ENCODE data around the gene PLA2G4E. TPM values are rescaled to one million over a fixed set of nuclear protein-coding genes. Genes with fewer than 3 reads are reported as not detected.

Gene PLA2G4E
- total RNA-seq, 1 experiment from 2014 or later = not detected

GRCh38 chr15:41971089-41971894, 49.5 kb downstream of the PLA2G4E start:
- H3K79me2 ChIP-seq (ENCODE audit: low read length) = peaks cover 60% of the 10 kb centered on the region
- ATAC-seq (peak; percentile 64), DNase-seq (peak; percentile 82)
- POLR2A ChIA-PET (ENCODE audit: unreplicated experiment) = interaction anchor here (0.6 to 2.2 kb wide), 7 partner anchors 27 to 99 kb away, joined by 3 to 20 read pairs (median 5); no protein-coding TSS in a partner anchor
- peaks cover 5% of the 10 kb centered on the region; the same call in 1 of the 2 replicates for H3K36me3 ChIP-seq (ENCODE audit: low read depth, low read length)
- H3K4me3 ChIP-seq (ENCODE audit: low read length) = peak overlapping the region; percentile 87
- BruUV-seq (replicated peaks) = TSS peak; percentile 55
- H2AFZ ChIP-seq (ENCODE audit: low read length) = no peak overlapping the region
- H3K27me3 ChIP-seq (ENCODE audit: low read length) = no peaks in the 10 kb centered on the region
- peak overlapping the region; percentile 85 for H3K4me2 ChIP-seq (ENCODE audit: low read length)
- peak overlapping the region; percentile 93 for H3K9ac ChIP-seq (ENCODE audit: low read length)
- H3K4me1 ChIP-seq (ENCODE audit: insufficient read depth, low read length) = peaks cover 35% of the 10 kb centered on the region
- H3K9me2 ChIP-seq (replicated peaks; ENCODE audit: low read length) = no peaks in the 10 kb centered on the region
- H3K9me3 ChIP-seq (ENCODE audit: low read length) = no peaks in the 10 kb centered on the region
- peaks cover 44% of the 10 kb centered on the region for H4K20me1 ChIP-seq (ENCODE audit: low read length)
- no peak for TF ChIP-seq EZH2 (IDR thresholded peaks at IDR 0.05; ENCODE audit: low read length, unreplicated experiment)
- TF ChIP-seq EZH2phosphoT487 (IDR thresholded peaks at IDR 0.05; ENCODE audit: borderline replicate concordance, low read length) = no peak
- TF ChIP-seq, protein P1, sequence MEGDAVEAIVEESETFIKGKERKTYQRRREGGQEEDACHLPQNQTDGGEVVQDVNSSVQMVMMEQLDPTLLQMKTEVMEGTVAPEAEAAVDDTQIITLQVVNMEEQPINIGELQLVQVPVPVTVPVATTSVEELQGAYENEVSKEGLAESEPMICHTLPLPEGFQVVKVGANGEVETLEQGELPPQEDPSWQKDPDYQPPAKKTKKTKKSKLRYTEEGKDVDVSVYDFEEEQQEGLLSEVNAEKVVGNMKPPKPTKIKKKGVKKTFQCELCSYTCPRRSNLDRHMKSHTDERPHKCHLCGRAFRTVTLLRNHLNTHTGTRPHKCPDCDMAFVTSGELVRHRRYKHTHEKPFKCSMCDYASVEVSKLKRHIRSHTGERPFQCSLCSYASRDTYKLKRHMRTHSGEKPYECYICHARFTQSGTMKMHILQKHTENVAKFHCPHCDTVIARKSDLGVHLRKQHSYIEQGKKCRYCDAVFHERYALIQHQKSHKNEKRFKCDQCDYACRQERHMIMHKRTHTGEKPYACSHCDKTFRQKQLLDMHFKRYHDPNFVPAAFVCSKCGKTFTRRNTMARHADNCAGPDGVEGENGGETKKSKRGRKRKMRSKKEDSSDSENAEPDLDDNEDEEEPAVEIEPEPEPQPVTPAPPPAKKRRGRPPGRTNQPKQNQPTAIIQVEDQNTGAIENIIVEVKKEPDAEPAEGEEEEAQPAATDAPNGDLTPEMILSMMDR (conservative IDR thresholded peaks at IDR 0.05; ENCODE audit: low read depth, low read length) = no peak
- H3K27ac ChIP-seq (ENCODE audit: low read length) = peak overlapping the region; percentile 79
- intact Hi-C loops (cut with micrococcal nuclease) = loop anchor here (1.0 to 10.0 kb wide), 4 partner anchors 27 to 199 kb away; partner anchors contain the start of genes JMJD7 and MAPKBP1
- CTCF ChIA-PET = no interaction called here
- no peaks in the 10 kb centered on the region for H3F3A ChIP-seq (ENCODE audit: low read length, unreplicated experiment)

GRCh38 chr15:41970456-41970855, 50.4 kb downstream of the PLA2G4E start:
- Histone ChIP-seq H3K9me2 (replicated peaks; ENCODE audit: low read length) (no peaks in the 10 kb centered on the region), H3F3A (ENCODE audit: low read length, unreplicated experiment) (no peaks in the 10 kb centered on the region), H3K27ac (ENCODE audit: low read length) (no peak overlapping the region), H3K4me3 (ENCODE audit: low read length) (peak overlapping the region; percentile 87), H4K20me1 (ENCODE audit: low read length) (peaks cover 50% of the 10 kb centered on the region), H3K4me2 (ENCODE audit: low read length) (peak overlapping the region; percentile 85), H3K79me2 (ENCODE audit: low read length) (peaks cover 67% of the 10 kb centered on the region), H3K9me3 (ENCODE audit: low read length) (no peaks in the 10 kb centered on the region), H2AFZ (ENCODE audit: low read length) (no peak overlapping the region), H3K9ac (ENCODE audit: low read length) (peak overlapping the region; percentile 93; the same call in 1 of the 2 replicates), H3K36me3 (ENCODE audit: low read depth, low read length) (peaks cover 5% of the 10 kb centered on the region; the same call in 1 of the 2 replicates), H3K4me1 (ENCODE audit: insufficient read depth, low read length) (peaks cover 38% of the 10 kb centered on the region), H3K27me3 (ENCODE audit: low read length) (no peaks in the 10 kb centered on the region)
- DNase-seq (no peak), ATAC-seq (no peak)
- CTCF ChIA-PET = no interaction called here
- BruUV-seq (replicated peaks) = no TSS peak
- intact Hi-C loops (cut with micrococcal nuclease) = loop anchor here (5.0 to 10.0 kb wide), 2 partner anchors 146 to 198 kb away; partner anchors contain the start of genes JMJD7 and MAPKBP1
- TF ChIP-seq, protein P1 (conservative IDR thresholded peaks at IDR 0.05; ENCODE audit: low read depth, low read length) = no peak
- TF ChIP-seq EZH2phosphoT487 (IDR thresholded peaks at IDR 0.05; ENCODE audit: borderline replicate concordance, low read length) = no peak
- no peak for TF ChIP-seq EZH2 (IDR thresholded peaks at IDR 0.05; ENCODE audit: low read length, unreplicated experiment)
- POLR2A ChIA-PET (ENCODE audit: unreplicated experiment) = interaction anchor here (0.6 to 1.1 kb wide), 2 partner anchors 30 to 101 kb away, joined by 4 to 5 read pairs; no protein-coding TSS in a partner anchor
